Skin of body (tissue), 2 donors: ENCODE measurements around the gene NFE2L3. TPM values are rescaled to one million over a fixed set of nuclear protein-coding genes. Genes with fewer than 3 reads are reported as not detected.
"Not testable (repeated sequence)": the region's sequence is repeated elsewhere in the genome, so short reads cannot be mapped to it uniquely, and the experiment has no call there.

Experiments used
- DNase-seq: peaks from one replicate; lab custom pipeline; 2025; lab: John Stamatoyannopoulos, UW
- total RNA-seq: library from RNA; depleted of rRNA; stranded (reverse); fragments of >200 nt; gene quantifications from one replicate; pipeline ENCODE4 v1.2.3, GENCODE V29; 2014

The NFE2L3 gene
- total RNA-seq, 1 donor from 2014 or later = 12.3 TPM

DNA sequence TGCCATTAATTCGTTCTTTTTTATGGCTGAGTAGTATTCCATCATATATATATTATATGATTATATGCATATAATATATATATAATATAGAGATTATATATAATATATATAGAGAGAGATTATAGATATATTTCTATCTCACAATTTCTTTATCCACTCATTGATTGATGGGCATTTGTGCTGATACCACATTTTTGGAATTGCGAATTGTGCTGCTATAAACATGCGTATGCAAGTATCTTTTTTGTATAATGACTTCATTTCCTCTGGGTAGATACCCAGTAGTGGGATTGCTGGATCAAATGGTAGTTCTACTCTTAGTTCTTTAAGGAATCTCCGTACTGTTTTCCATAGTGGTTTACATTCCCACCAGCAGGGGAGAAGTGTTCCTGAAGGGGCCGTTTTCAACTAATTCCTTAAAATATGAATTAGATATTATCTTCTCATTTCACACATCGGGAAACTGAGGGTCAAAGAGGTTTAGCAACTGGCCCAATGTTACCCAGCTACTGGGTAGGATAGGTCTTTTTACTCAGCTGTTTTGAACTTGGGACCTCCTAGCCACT, 16.5 kb downstream of the NFE2L3 start:
- DNase-seq = no peak

- DNase-seq = no peak
These were observed 17.3 kb downstream of the NFE2L3 start for GRCh38 chr7:26169271-26169670.

GRCh38 chr7:26170663-26171062, 18.7 kb downstream of the NFE2L3 start:
- no peak for DNase-seq

DNA sequence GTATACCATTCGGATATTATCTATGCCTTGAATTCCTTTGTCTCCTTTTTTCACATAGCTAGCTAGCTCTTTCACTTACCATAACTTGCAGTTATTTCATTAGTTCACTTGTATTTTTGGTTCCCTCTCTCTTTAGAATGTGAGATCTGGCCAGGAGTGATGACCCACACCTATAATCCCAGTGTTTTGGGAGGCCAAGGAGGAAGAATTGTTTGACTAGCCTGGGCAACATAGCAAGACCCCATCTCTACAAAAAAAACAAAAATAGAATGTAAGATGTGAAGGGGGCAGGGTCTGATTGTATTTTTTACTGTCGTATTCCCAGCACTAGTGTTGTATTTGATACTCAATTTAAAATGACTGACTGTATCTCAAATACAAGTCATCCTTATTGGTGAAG, 19.6 kb downstream of the NFE2L3 start:
- DNase-seq = no peak

DNA sequence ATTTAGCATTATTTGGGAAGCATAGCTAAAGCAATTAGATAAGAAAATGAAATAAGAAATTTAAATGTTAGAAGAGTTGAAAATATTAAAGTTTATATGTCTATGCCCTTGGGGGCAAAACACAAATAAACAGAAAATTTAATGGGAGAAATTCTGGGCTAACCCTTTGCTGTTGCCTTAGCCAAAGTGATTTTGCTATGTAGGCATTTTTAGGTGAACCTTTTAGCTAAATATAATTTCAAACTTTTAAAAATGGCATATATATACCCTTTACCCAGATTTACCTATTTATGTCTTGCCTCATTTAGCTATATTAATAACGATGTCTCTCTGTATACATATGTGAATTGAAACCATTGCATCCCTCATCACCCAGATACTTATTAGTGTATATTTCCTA, 20.1 kb downstream of the NFE2L3 start:
- no peak for DNase-seq

- DNase-seq = not testable (repeated sequence)
These were observed 23.9 kb downstream of the NFE2L3 start for GRCh38 chr7:26175903-26176302.

DNA sequence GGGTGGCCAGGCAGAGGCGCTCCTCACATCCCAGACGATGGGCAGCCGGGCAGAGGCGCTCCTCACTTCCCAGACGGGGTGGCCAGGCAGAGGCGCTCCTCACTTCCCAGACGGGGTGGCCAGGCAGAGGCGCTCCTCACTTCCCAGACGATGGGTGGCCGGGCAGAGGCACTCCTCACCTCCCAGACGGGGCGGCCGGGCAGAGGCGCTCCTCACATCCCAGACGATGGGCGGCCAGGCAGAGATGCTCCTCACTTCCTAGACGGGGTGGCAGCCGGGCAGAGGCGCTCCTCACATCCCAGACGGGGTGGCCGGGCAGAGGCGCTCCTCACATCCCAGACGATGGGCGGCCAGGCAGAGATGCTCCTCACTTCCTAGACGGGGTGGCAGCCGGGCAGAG, 24.7 kb downstream of the NFE2L3 start:
- not testable (repeated sequence) for DNase-seq

DNA sequence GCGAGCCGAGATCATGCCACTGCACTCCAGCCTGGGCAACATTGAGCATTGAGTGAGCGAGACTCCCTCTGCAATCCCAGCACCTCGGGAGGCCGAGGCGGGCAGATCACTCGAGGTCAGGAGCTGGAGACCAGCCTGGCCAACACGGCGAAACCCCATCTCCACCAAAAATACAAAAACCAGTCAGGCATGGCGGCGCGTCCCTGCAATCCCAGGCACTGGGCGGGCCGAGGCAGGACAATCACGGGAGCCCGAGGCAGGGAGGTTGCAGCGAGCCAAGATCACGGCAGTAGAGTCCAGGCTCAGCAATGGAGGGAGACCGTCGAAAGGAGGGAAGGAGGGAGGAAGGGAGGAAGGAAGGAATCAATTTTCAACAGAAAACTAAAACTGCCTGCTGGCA, 25.3 kb downstream of the NFE2L3 start:
- DNase-seq = not testable (repeated sequence)

GRCh38 chr7:26178272-26178960, 26.4 kb downstream of the NFE2L3 start:
- DNase-seq = no peak

DNA sequence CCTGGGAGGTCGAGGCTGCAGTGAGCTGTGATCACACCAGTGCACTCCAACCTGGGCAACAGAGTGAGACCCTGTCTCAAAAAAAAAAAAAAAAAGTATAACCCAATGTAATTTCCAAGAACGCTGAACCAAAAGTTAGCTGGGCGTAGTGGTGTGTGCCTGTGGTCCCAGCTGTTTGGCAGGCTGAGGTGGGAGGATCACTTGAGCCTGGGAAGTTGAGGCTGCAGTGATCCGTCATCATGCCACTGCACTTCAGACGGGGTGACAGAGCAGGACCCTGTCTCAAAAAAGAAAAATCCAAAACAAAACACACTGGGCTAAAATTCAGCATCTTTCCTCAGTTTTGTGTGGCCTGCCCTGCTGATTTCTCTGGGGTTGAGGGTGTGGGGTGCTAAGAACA, 27.4 kb downstream of the NFE2L3 start:
- DNase-seq = no peak

DNA sequence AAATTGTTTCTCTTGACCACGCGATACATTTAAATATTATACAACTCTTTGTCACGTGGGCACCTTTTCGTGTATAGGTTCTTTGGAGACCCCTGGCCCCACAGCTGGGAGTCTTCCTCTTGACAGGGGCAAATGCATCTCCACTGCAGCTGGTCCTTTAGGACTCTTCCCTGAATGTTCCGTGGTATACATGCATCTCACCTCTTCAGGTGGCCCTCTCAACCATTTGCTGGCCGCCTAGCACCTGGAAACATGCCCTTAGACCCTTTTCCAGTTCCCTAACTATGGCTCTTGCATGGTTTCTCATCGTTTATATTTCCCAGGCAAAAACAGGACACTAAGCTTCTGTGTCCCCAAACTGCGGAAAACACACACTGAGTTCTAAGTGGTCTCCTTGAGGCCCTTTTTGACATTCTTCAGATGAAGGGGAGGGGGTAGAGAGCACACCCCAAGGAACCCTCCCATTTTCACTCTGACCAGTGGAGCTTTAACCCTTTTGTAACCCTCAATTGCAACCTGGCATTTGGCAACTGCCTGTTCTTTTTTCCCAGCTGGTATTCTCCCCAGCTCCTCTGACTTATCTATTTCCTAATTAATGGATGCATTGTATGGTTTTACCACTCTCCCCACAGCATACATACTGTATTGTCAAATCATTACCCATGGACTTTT, 28.0 kb downstream of the NFE2L3 start:
- no peak for DNase-seq

DNA sequence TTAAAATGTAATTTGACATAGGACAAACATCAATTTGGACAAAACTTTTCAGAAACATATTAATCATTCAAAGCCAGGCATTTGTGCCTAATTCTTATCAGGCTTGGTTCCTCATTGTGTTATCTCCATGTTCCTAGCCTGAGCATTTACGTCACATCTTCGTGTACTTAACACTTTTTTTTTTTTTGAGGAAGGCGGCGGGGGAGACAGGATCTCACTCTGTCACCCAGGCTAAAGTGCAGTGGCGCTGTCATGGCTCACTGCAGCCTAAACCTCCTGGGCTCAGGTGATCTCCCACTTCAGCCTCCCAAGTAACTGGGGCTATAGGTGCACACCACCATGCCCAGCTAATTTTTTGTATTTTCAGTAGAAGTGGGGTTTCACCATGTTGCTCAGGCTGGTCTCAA, 28.8 kb downstream of the NFE2L3 start:
- no peak for DNase-seq

- DNase-seq = no peak
These were observed 29.7 kb downstream of the NFE2L3 start for GRCh38 chr7:26181474-26182227.

DNA sequence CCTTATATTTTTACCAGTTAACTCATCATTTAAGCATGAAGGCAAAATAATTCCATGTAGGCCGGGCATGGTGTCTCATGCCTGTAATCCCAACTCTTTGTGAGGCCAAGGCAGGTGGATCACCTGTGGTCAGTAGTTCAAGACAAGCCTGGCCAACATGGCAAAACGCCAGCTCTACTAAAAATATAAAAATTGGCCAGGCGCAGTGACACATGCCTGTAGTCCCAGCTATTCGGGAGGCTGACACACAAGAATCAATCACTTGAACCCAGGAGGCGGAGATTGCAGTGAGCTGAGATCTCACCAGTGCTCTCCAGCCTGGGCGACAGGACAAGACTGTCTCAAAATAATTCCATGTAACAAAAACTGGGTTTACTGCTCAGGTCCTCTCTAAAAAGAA, 30.3 kb downstream of the NFE2L3 start:
- no peak for DNase-seq

DNA sequence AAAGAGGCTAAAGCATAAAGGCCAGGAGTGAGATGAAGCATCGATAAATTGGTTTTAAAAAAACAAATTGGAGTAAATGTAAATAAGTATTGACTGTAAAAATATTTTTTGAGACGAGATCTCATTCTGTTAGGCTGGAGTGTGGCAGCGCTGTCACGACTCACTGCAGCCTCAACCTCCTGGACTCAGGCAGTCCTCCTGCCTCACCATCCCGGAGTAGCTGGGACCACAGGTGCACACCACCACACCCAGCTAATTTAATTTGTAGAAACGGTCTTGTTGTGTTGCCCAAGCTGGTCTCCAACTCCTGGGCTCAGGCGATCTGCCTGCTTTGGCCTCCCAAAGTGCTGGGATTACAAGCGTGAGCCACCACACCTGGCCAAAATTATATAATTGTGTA, 30.7 kb downstream of the NFE2L3 start:
- no peak for DNase-seq

DNA sequence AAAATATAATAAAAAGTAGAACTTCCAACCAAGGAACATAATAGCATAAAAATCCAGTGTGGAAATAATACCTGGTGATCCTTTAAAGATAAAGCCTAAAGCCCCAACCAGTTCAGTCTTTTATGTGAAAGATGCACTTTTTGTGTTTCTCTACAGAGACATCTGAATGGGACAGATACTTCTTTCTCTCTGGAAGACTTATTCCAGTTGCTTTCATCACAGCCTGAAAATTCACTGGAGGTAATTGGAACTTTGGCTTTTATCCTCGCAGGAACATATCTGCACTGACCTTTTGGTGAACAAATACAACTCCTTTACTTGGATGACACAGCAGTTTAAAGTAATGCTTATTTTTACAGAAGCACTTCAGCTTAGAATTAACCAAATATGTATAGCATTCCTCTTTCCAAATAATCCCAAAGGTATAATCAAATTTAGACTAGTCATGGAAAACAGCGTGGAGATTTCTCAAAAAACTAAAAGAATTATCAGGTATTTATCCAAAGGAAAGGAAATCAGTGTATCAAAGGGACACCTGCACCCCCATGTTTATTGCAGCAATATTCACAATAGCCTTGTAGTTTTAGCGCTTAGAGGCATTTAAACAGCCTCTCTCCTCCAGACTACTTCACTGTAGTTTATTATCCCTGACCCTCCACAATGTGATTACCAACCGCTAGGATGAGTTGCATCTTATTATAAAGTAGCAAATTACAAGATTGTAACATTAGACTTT, 31.7 kb downstream of the NFE2L3 start:
- no peak for DNase-seq

DNA sequence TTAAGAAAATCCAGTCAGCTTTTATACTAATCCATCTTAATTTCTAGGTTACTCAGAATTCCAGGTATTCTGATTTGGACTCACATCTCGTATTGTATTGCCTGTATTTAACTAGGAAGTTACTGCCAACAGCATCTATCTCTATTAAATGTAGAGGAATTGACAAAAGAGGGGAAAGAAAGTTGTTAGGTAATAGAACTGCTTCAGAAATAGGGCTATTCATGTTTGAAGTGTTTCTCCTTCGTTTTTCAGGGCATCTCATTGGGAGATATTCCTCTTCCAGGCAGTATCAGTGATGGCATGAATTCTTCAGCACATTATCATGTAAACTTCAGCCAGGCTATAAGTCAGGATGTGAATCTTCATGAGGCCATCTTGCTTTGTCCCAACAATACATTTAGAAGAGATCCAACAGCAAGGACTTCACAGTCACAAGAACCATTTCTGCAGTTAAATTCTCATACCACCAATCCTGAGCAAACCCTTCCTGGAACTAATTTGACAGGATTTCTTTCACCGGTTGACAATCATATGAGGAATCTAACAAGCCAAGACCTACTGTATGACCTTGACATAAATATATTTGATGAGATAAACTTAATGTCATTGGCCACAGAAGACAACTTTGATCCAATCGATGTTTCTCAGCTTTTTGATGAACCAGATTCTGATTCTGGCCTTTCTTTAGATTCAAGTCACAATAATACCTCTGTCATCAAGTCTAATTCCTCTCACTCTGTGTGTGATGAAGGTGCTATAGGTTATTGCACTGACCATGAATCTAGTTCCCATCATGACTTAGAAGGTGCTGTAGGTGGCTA, 32.5 kb downstream of the NFE2L3 start:
- not testable (repeated sequence) for DNase-seq

DNA sequence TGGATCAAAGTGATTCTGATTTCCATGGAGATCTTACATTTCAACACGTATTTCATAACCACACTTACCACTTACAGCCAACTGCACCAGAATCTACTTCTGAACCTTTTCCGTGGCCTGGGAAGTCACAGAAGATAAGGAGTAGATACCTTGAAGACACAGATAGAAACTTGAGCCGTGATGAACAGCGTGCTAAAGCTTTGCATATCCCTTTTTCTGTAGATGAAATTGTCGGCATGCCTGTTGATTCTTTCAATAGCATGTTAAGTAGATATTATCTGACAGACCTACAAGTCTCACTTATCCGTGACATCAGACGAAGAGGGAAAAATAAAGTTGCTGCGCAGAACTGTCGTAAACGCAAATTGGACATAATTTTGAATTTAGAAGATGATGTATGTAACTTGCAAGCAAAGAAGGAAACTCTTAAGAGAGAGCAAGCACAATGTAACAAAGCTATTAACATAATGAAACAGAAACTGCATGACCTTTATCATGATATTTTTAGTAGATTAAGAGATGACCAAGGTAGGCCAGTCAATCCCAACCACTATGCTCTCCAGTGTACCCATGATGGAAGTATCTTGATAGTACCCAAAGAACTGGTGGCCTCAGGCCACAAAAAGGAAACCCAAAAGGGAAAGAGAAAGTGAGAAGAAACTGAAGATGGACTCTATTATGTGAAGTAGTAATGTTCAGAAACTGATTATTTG, 33.3 kb downstream of the NFE2L3 start:
- DNase-seq = no peak

- DNase-seq = no peak
These were observed 33.8 kb downstream of the NFE2L3 start for GRCh38 chr7:26185844-26186180.
